GM12891 (cell line): ENCODE results near the gene UBR4.

Experiments
- DNase-seq: peaks from one replicate; pipeline ENCODE4 v3.0.0; 2011; ENCODE audit warnings: low spot score; ENCODE audit not compliant: insufficient read length
- FAIRE-seq: peaks from 2 replicates; lab custom pipeline; 2011; peaks lifted over from hg19 to GRCh38; lab: Jason Lieb, UNC
- PAX5 ChIP-seq: IDR thresholded peaks from 2 replicates; pipeline ENCODE4 v1.6.1; 2011; ENCODE audit warnings: low read length, moderate library complexity, mild to moderate bottlenecking; ENCODE audit not compliant: insufficient read depth, severe bottlenecking
- POLR2A ChIP-seq: IDR thresholded peaks from 2 replicates; pipeline ENCODE4 v1.6.1; 2011; ENCODE audit warnings: low read depth, low read length, control low read depth
- POLR2AphosphoS5 ChIP-seq: IDR thresholded peaks from 2 replicates; pipeline ENCODE4 v1.6.1; 2011; ENCODE audit warnings: low read depth, low read length, control low read depth
- POU2F2 ChIP-seq: IDR thresholded peaks from 2 replicates; pipeline ENCODE4 v1.6.1; 2011; ENCODE audit warnings: low read depth, mild to moderate bottlenecking, control low read depth, low read length, moderate library complexity
- SPI1 ChIP-seq: IDR thresholded peaks from 2 replicates; pipeline ENCODE4 v1.6.1; 2011; ENCODE audit warnings: low read depth, low read length, control low read depth
- TAF1 ChIP-seq: IDR thresholded peaks from 2 replicates; pipeline ENCODE4 v1.6.1; 2011; ENCODE audit warnings: low read depth, low read length, control low read depth

The UBR4 gene

GRCh38 chr1:19033926-19034680 lies 176.0 kb downstream of the UBR4 start:
- FAIRE-seq (no peak), DNase-seq (no peak)
- TF ChIP-seq POU2F2: no peak
- TF ChIP-seq SPI1: no peak
- TF ChIP-seq POLR2A: no peak
- TF ChIP-seq POLR2AphosphoS5: no peak

GRCh38 chr1:19033515-19033839 lies 176.6 kb downstream of the UBR4 start:
- DNase-seq (no peak), FAIRE-seq (no peak)
- TF ChIP-seq PAX5 (no peak), POLR2AphosphoS5 (no peak)

GRCh38 chr1:19032701-19033514 lies 177.2 kb downstream of the UBR4 start:
- TF ChIP-seq POLR2AphosphoS5 (no peak), SPI1 (no peak), TAF1 (no peak), POLR2A (no peak), POU2F2 (no peak), PAX5 (no peak)
- FAIRE-seq: no peak
- no peak for DNase-seq

- no peak for FAIRE-seq
- no peak for DNase-seq
- TF ChIP-seq POLR2AphosphoS5 (no peak), SPI1 (no peak), TAF1 (no peak), POU2F2 (no peak), PAX5 (no peak), POLR2A (no peak)
Observed at GRCh38 chr1:19032413-19032695, 177.7 kb downstream of the UBR4 start.

GRCh38 chr1:19029191-19030085 lies 180.6 kb downstream of the UBR4 start:
- no peak for DNase-seq
- no peak for TF ChIP-seq PAX5
- TF ChIP-seq POLR2AphosphoS5: no peak
- no peak for FAIRE-seq

- TF ChIP-seq POLR2A: no peak
- TF ChIP-seq POU2F2: no peak
- TF ChIP-seq POLR2AphosphoS5: no peak
- TF ChIP-seq SPI1: no peak
- no peak for TF ChIP-seq TAF1
- no peak for TF ChIP-seq PAX5
- FAIRE-seq (no peak), DNase-seq (no peak)
Observed at GRCh38 chr1:19028546-19029129, 181.4 kb downstream of the UBR4 start.

- no peak for TF ChIP-seq PAX5
- no peak for TF ChIP-seq POU2F2
- TF ChIP-seq TAF1: no peak
- TF ChIP-seq POLR2AphosphoS5: no peak
- no peak for TF ChIP-seq SPI1
- TF ChIP-seq POLR2A: no peak
- FAIRE-seq (no peak), DNase-seq (no peak)
Observed at GRCh38 chr1:19028110-19028509, 182.0 kb downstream of the UBR4 start.
